DMS 273 (cell line): ENCODE results near the gene LCP1.

ENCODE experiments used
- DNase-seq: peaks from one replicate; lab custom pipeline; 2025; ENCODE audit not compliant: unreplicated experiment; lab: John Stamatoyannopoulos, UW

The LCP1 gene

GRCh38 chr13:46101484-46102254 is 80.3 kb downstream of the LCP1 start:
- DNase-seq: no peak

DNA sequence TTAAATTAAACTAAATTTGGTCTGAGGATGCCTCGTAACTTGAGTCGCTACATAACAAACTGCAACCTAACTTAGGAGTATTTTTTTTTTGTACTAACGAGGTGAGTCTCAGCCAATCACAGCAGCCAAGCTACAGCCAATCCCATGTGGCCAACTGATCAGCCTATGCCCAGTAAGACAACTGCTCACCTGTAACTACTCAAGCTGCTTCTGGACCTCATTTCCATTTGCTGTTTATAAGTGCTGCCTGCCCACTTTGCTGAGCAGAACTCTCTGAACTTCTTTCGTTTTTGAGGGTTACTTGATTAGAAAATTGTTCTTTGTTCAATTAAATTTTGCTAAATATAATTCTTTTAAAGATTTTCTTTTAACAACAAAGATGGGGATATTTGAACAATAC is 81.0 kb downstream of the LCP1 start:
- DNase-seq: no peak

DNA sequence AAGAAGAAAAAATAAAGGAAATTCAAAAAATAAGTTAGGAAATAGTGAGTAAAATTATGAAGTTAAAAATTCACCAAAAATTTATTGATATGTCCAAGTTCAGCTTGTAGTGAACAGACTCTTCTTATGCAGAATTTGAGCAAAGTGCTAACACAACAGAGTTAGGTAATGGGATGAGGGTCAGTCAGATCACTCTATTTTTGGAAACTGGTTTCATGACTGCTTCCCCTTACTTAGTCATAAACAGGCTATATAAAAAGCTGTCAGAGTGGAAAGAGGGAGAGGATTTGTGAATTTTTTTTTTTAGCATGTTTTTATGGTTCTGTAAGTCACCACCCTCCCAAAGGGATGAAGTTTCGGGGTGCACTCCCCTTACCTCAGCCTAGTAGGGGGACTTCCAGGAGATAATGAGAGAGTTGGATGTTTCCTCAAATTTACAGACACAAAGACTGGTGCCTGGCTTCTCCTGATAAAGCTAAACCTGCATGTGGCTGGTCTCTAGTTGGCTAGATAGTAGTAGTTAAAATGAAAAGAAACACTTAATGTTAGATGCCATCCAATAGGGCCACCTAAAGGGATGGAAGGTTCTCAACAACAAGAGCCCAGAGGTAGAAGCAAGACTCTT is 81.7 kb downstream of the LCP1 start:
- DNase-seq: no peak

- DNase-seq: no peak
Measured at GRCh38 chr13:46097663-46098062, 84.3 kb downstream of the LCP1 start.

DNA sequence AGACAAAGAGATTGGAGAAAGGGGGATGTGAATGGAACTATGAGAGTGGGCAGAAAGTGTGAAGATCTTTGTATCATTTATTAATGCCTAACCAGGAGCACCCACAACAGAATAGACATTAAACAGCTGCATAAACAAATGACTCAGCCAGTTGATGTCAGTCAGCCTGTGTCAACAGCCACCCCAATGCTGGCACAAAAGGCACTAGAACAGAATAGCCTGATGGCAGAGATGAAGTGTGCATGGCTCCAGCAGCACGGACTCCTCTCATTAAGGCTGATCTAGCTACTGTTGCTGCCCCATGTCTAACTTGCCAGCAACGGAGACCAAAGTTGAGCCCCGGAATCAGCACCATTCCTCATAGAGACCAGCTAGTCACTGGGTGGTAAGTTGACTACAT is 85.0 kb downstream of the LCP1 start:
- DNase-seq: no peak

GRCh38 chr13:46094478-46094877 is 87.5 kb downstream of the LCP1 start:
- no peak for DNase-seq

DNA sequence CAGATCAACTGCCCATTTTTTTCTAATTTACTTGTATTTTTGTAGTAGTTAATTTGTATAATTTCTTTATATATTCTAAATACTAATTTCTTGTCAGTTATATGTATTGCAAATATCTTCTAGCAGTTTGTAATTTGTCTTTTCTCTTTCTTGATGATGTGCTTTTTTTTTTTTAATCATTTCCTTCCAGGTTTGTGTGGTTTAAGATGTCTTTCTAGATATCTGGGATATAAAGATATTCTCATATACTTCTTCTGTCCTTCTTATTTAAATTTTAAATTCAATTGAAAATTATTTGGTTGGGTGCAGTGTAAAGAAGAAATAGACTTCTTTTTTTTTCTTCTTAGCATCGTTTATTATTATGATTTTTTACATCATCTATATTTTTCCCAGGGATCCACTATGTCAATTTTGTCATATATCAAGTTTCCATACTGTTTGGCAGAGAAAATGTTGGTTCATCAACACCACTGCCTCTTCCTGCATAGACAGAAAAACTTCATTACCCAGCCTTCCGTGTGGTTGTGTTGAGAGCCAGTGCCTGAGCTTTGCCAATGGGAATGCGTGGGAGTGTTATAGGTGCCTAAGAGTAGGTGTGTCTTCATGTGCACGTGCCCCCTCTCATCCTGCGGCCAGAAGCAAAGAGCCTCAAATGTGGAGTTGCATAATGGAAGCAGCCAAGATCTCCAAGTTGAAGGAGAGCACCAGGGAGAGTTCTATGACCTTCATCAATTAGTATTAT is 93.0 kb downstream of the LCP1 start:
- DNase-seq: no peak

- no peak for DNase-seq
Measured at GRCh38 chr13:46087481-46087880, 94.5 kb downstream of the LCP1 start.

DNA sequence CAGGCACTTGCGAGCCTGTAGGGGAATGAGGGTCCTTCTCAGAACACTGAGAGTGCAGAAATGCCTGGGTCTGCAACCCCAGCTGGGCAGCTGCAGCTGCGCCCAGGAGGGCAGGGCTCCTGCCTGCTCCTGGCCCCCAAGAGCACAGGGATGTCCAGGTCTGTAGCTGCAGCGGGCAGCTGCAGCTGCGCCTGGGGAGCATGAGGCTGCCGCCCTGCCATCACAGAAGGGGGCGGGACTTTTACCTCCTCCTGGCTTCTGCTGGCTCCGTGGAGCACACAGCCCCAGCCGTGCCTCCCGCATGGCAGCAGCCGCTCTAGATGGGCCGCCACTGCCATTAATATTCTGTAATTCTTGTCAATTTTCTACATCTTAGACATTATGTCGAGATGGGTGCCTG is 95.0 kb downstream of the LCP1 start:
- DNase-seq: no peak

DNA sequence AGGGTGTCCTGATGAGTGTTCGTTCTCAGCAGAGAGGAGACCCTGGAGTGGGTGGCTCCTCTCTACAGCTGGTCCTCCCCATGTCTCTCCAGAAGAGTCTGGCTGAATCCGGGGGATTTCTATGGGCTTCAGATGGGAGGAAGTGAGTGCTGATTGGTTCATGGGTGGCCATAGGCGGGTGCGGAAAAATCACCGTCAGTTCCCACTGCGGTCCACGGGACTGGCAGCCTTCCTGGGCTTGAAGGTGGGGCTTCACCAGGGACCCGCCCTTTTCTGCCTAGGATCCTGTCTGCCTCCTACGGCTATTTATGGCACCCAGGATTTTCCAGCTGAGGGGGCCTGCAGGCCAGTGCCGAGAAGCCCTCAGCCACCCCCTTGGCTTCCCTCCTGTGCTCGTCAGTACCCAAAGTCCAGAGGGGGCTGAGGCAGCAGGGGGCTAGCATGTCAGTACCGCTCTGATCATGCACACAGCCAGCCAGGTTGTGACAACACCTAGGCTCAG is 95.5 kb downstream of the LCP1 start:
- DNase-seq: no peak

DNA sequence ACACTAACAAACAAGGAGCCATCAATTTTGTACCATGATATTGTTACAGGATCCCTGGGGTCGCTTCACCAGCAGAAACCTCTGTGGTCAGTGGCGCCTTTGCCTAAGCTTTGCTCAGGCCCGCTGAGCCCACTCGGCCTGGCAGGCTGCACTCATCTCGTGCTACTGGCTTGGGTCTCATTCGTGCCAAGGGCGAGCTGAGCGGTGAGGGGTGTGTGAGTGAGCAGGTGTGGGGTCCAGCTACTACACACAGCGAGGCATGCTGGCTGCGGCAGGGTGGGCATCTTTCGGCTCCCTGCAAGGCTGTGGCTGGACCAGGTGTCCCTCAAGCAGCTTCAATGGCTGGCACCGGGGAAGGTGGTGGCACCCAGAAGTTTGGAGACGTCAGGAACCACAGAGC is 96.2 kb downstream of the LCP1 start:
- DNase-seq: no peak

DNA sequence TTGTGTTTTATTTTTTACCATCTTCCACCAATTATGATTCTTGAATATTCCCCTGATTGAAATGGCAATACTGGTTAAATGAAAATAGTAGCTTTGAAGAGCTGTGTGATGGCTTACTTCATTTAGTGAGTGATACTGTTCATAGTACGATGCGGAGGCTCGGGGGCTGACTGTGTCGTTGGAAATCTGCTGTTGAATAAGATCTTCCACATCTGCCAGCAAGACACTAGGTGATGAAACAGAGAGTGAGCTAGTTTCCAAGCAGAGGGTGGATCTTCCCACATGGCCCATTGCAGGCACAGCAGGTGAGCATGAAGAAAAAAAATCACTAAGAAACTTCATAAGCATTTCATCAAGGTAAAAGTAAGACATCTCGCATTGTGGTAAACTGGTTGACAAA is 99.7 kb downstream of the LCP1 start:
- DNase-seq: no peak

GRCh38 chr13:46079770-46080169 is 102.2 kb downstream of the LCP1 start:
- DNase-seq: no peak

DNA sequence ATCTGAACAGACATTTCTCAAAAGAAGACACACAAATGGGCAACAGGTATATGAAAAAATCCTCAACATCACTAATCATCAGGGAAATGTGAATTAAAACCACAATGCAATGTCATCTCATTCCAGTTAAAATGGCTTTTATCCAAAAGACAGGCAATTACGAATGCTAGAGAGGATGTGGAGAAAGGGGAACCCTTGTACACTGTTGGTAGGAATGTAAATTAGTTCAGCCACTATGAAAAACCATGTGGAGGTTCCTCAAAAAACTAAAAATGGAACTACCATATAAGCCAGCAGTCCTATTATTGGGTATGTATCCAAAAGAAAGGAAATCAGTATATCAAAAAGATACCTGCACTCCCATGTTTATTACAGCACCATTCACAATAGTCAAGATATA is 104.7 kb downstream of the LCP1 start:
- DNase-seq: no peak

- DNase-seq: no peak
Measured at GRCh38 chr13:46076827-46077226, 105.2 kb downstream of the LCP1 start.
